Endothelial cell of umbilical vein (primary cell): ENCODE measurements around the gene NKX6-2. TPM values are rescaled to one million over a fixed set of nuclear protein-coding genes. Genes with fewer than 3 reads are reported as not detected.
"Not testable (repeated sequence)": the region's sequence is repeated elsewhere in the genome, so short reads cannot be mapped to it uniquely, and the experiment has no call there.

Source experiments
- BruUV-seq: library from RNA; stranded (reverse); fragments of 400-500 nt; replicated peaks from 2 replicates; lab custom pipeline; 2021; lab: Mats Ljungman, UMichigan
- CTCF ChIA-PET: fragments of 300-600, 350-600 bp; sonication (Branson Sonifier 250); formaldehyde crosslinking; loops from one replicate; lab custom pipeline; 2021; ENCODE audit warnings: antibody characterized with exemption, inconsistent platforms; lab: Charles Lee
- POLR2A ChIA-PET: fragments of 300-600, 350-600 bp; sonication (Branson Sonifier 250); formaldehyde crosslinking; loops from one replicate; lab custom pipeline; 2021; ENCODE audit warnings: antibody characterized with exemption, inconsistent platforms; lab: Charles Lee
- DNase-seq: peaks from one replicate; pipeline ENCODE4 v3.0.0-alpha.2; 2011; ENCODE audit warnings: low read depth, low spot score
- FAIRE-seq: peaks from 2 replicates; lab custom pipeline; 2011; peaks lifted over from hg19 to GRCh38; lab: Jason Lieb, UNC
- H2AFZ ChIP-seq: 2 replicates; pipeline ENCODE4 v1.6.0; 2012; ENCODE audit warnings: low read depth, low read length, control low read depth, inconsistent platforms
- H3K27ac ChIP-seq: 2 replicates; pipeline ENCODE4 v1.5.1; 2011; ENCODE audit warnings: low read depth, mild to moderate bottlenecking, control low read depth, low read length, moderate library complexity; ENCODE audit not compliant: insufficient read depth
- H3K27me3 ChIP-seq, 2 experiments: 2 replicates each; pipeline versions ENCODE4 v1.6.0 to v1.6.1; 2011; ENCODE audit warnings: low read length in 2 of 2, mixed read lengths in 1 of 2; ENCODE audit not compliant: control insufficient read depth in 2 of 2, insufficient read depth in 2 of 2
- H3K36me3 ChIP-seq, 2 experiments: 2 replicates in 1 of 2; 3 replicates in 1 of 2; pipeline ENCODE4 v1.5.1; 2011; ENCODE audit warnings: low read length in 2 of 2, mild to moderate bottlenecking in 1 of 2, moderate library complexity in 1 of 2; ENCODE audit not compliant: control insufficient read depth in 2 of 2, insufficient read depth in 2 of 2; ENCODE audit errors: extremely low read depth in 1 of 2
- H3K4me1 ChIP-seq: 3 replicates; pipeline ENCODE4 v1.5.1; 2011; ENCODE audit warnings: mild to moderate bottlenecking, low read length; ENCODE audit not compliant: control insufficient read depth, insufficient read depth; ENCODE audit errors: extremely low read depth
- H3K4me2 ChIP-seq: 2 replicates; pipeline ENCODE4 v1.6.1; 2011; ENCODE audit warnings: low read length, control low read depth, mixed read lengths; ENCODE audit not compliant: insufficient read depth
- H3K4me3 ChIP-seq, 3 experiments: fragments of 200-600 bp in 1 of 3; sonication (generic), shearing (Covaris generic) in 1 of 3; replicated peaks in 1 of 3; 2 replicates each; pipeline ENCODE4 v1.5.1; 2011 to 2016; ENCODE audit warnings: control low read depth in 3 of 3, low read length in 3 of 3, mild to moderate bottlenecking in 2 of 3, inconsistent platforms in 1 of 3, low read depth in 1 of 3, moderate library complexity in 1 of 3; ENCODE audit not compliant: insufficient read depth in 1 of 3
- H3K79me2 ChIP-seq: 2 replicates; pipeline ENCODE4 v1.6.0; 2012; ENCODE audit warnings: low read length, inconsistent platforms; ENCODE audit not compliant: control insufficient read depth, insufficient read depth
- H3K9ac ChIP-seq: replicated peaks from 2 replicates; pipeline ENCODE3; 2011; ENCODE audit warnings: low read length, control low read depth; ENCODE audit not compliant: insufficient read depth; ENCODE audit errors: extremely low read depth
- H3K9me1 ChIP-seq: replicated peaks from 3 replicates; pipeline ENCODE4 v1.6.0; 2011; ENCODE audit warnings: mild to moderate bottlenecking, low read length; ENCODE audit not compliant: control insufficient read depth, insufficient read depth; ENCODE audit errors: extremely low read depth
- H3K9me3 ChIP-seq: replicated peaks from 2 replicates; pipeline ENCODE4 v1.5.1; 2012; ENCODE audit warnings: low read length, inconsistent platforms; ENCODE audit not compliant: control insufficient read depth, insufficient read depth
- H4K20me1 ChIP-seq: replicated peaks from 2 replicates; pipeline ENCODE3; 2011; ENCODE audit warnings: mild to moderate bottlenecking, low read length; ENCODE audit not compliant: control insufficient read depth, insufficient read depth; ENCODE audit errors: extremely low read depth
- CTCF ChIP-seq, 2 donors: IDR thresholded peaks; 1 replicate in 1 of 2; 2 replicates in 1 of 2; pipeline ENCODE4 v1.5.1; 2011; ENCODE audit warnings: low read length in 2 of 2, mild to moderate bottlenecking in 2 of 2, moderate library complexity in 2 of 2, control low read depth in 1 of 2, inconsistent platforms in 1 of 2, low read depth in 1 of 2; ENCODE audit not compliant: insufficient read depth in 1 of 2; ENCODE audit errors: extremely low read depth in 1 of 2
- EZH2 ChIP-seq: IDR thresholded peaks from 2 replicates; pipeline ENCODE4 v1.6.1; 2012; ENCODE audit warnings: borderline replicate concordance, low read depth, mild to moderate bottlenecking, moderate library complexity, low read length, inconsistent platforms; ENCODE audit not compliant: severe bottlenecking
- FOS ChIP-seq: IDR thresholded peaks from 2 replicates; pipeline ENCODE4 v1.6.1; 2011; ENCODE audit warnings: mild to moderate bottlenecking, low read length, moderate library complexity, borderline replicate concordance; ENCODE audit not compliant: insufficient read depth
- GATA2 ChIP-seq: IDR thresholded peaks from 2 replicates; pipeline ENCODE4 v1.7.0; 2011; ENCODE audit warnings: low read depth, mild to moderate bottlenecking, moderate library complexity, mixed read lengths, low read length; ENCODE audit not compliant: insufficient read length, insufficient read depth
- JUN ChIP-seq: IDR thresholded peaks from 2 replicates; pipeline ENCODE4 v1.6.1; 2011; ENCODE audit warnings: borderline replicate concordance, low read depth; ENCODE audit not compliant: insufficient read length, insufficient read depth
- MAX ChIP-seq: IDR thresholded peaks from 2 replicates; pipeline ENCODE4 v1.6.1; 2011; ENCODE audit not compliant: insufficient read depth, insufficient read length
- MYC ChIP-seq: IDR thresholded peaks from one replicate; pipeline ENCODE4 v1.6.1; 2011; ENCODE audit warnings: mild to moderate bottlenecking, low read depth, low read length
- POLR2A ChIP-seq: IDR thresholded peaks from 2 replicates; pipeline ENCODE4 v1.6.1; 2012; ENCODE audit warnings: low read depth, mild to moderate bottlenecking, control low read depth, low read length
- POLR2AphosphoS5 ChIP-seq: IDR thresholded peaks from 2 replicates; pipeline ENCODE4 v1.6.1; 2012; ENCODE audit warnings: low read depth, mild to moderate bottlenecking, control low read depth, low read length, moderate library complexity; ENCODE audit not compliant: insufficient read depth
- dilution Hi-C: fragments of 300-500 bp; cut with MboI; formaldehyde crosslinking; loops from one replicate; pipeline ENCODE4 v1.15.0; 2019; ENCODE audit warnings: low sequenced_read_pairs; ENCODE audit not compliant: extremely low pct_ligation_motif_present
- intact Hi-C: fragments of 100-400 bp; cut with micrococcal nuclease; formaldehyde crosslinking; loops from one replicate; pipeline ENCODE4 v1.10.0; 2022
- polyA plus RNA-seq, 4 experiments: library from polyadenylated mRNA; depleted of rRNA in 3 of 4; stranded (reverse) in 3 of 4; unstranded in 1 of 4; fragments of >200 nt; gene quantifications; 2 replicates each; pipeline versions ENCODE4 v1.2.1 to v1.2.3, GENCODE V29; 2011 to 2012; ENCODE audit warnings: missing spikeins in 1 of 4
- total RNA-seq: library from RNA; stranded (reverse); gene quantifications from 2 replicates; pipeline ENCODE4 v1.2.3, GENCODE V29; 2021

The NKX6-2 gene
- total and polyA plus RNA-seq, 2 donors (not counting 3 experiments of a cell fraction or from before 2014, with no cell fraction given) = not detected

GRCh38 chr10:132792796-132793195 lies 6.8 kb upstream of the NKX6-2 start:
- ChIA-PET CTCF (interaction anchor here (0.8 to 2.4 kb wide), 2 partner anchors 22 to 138 kb away, joined by 3 to 14 read pairs; no protein-coding TSS in a partner anchor), POLR2A (no interaction called here)
- Histone ChIP-seq H3K79me2 (no peaks in the 10 kb centered on the region), H2AFZ (no peak overlapping the region), H3K9ac (no peak overlapping the region), H3K4me3 (no peak overlapping the region), H3K9me3 (no peaks in the 10 kb centered on the region), H3K9me1 (no peaks in the 10 kb centered on the region), H3K4me1 (no peaks in the 10 kb centered on the region), H3K27me3 (peaks cover 15 to 16% of the 10 kb centered on the region in 2 experiments), H3K36me3 (no peaks in the 10 kb centered on the region), H3K4me2 (no peak overlapping the region), H4K20me1 (no peaks in the 10 kb centered on the region), H3K27ac (no peak overlapping the region)
- intact Hi-C loops = no loop called here
- FAIRE-seq (no peak), DNase-seq (no peak)
- no TSS peak for BruUV-seq
- no peak for TF ChIP-seq CTCF (IDR thresholded peaks at IDR 0.05; ENCODE audit: extremely low read depth in 1 of 2, insufficient read depth in 1 of 2, low read depth in 1 of 2, low read length in 2 of 2)
- TF ChIP-seq GATA2 = no peak
- TF ChIP-seq MAX = no peak
- TF ChIP-seq JUN = no peak
- no peak for TF ChIP-seq POLR2AphosphoS5
- TF ChIP-seq MYC = no peak
- TF ChIP-seq EZH2 = no peak
- no peak for TF ChIP-seq POLR2A
- TF ChIP-seq FOS = no peak
- dilution Hi-C loops = no loop called here

GRCh38 chr10:132792099-132792498 lies 6.2 kb upstream of the NKX6-2 start:
- H2AFZ ChIP-seq, intact Hi-C loops, H3K36me3 ChIP-seq, H3K9me3 ChIP-seq, BruUV-seq, FAIRE-seq, H3K79me2 ChIP-seq, H3K4me3 ChIP-seq, dilution Hi-C loops, H3K9me1 ChIP-seq, H3K27ac ChIP-seq, H3K4me2 ChIP-seq, H3K9ac ChIP-seq, POLR2A ChIA-PET, DNase-seq, CTCF ChIA-PET, H3K4me1 ChIP-seq, H4K20me1 ChIP-seq: not testable (repeated sequence)
- peaks cover 16 to 21% of the 10 kb centered on the region in 2 experiments for H3K27me3 ChIP-seq
